ENCODE measurements around the gene RBM8A. TPM values are rescaled to one million over a fixed set of nuclear protein-coding genes. Genes with fewer than 3 reads are reported as not detected.
"Not testable (repeated sequence)": the region's sequence is repeated elsewhere in the genome, so short reads cannot be mapped to it uniquely, and the experiment has no call there.

RBM8A gene
- total RNA-seq, 1 experiment from 2014 or later = 317 TPM

DNA sequence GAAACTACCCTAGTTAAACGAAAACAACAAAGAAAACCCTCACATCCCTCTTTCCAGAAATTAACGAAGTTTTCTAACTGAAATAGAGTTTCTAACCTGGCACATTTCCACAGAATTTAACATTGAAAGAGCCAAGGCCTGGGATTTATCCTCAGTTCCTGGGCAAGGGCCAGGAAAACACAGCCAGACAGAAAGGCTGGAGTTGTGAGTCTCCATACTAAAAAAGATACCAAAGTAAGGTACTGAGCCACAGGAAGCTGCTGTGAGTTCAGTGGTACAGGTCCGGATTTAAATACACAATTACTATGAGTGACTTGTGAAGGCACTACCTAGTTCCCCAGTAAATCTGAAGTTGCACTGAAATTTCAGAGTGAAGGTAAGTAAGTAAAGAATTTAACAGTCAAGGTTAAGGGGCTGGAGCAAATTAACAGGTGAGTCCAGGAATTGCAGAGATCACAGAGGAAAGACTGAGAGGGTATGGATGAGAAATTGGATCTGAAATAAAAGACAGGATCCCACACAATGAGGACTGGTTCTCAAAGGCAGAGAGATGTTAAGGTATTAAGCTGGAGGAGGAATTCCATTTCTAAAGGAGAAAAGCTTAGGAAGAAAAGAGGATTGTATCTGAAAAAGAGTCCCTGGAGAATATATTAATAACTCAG is 29.6 kb upstream of the RBM8A start:
- DNase-seq (ENCODE audit: low read depth) = peak; percentile 46

DNA sequence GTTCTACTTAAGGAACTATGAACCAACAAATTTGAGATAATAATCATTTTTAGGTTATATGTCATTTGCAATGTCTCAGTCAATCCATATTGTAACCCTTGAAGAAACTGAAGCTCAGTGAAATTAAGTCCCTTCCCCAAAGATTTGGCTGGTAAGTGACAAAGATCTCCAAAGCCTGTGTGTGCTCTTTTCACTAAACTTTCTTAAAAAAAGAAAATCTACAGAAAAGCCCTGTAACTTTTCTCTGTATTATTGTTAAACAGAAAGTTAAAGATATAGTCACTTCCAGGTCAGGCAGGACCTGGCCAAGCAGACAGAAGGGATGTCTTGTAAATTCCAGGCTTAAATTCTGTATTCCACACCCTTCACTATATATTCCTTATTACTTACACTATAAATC is 29.1 kb upstream of the RBM8A start:
- DNase-seq (ENCODE audit: low read depth) = no peak

DNA sequence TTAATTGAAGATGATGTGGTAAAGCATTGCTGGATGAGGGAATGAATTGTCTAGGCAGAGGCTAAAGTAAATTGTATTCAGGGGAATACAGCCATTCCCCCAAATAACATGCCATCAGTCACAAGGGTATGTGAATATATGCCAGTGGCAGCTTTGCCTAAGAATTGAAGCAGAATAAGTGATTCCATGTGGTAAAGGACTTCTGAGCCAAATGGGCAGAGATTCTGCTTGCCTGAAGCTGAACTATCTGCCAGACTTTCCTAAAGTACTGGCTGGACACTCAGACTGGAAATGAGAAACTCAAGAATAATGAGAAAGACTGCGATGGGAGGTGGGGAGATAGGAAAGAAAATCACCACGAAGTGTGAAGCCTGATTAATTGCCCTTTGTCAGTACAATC is 28.2 kb upstream of the RBM8A start:
- no peak for DNase-seq (ENCODE audit: low read depth)

DNA sequence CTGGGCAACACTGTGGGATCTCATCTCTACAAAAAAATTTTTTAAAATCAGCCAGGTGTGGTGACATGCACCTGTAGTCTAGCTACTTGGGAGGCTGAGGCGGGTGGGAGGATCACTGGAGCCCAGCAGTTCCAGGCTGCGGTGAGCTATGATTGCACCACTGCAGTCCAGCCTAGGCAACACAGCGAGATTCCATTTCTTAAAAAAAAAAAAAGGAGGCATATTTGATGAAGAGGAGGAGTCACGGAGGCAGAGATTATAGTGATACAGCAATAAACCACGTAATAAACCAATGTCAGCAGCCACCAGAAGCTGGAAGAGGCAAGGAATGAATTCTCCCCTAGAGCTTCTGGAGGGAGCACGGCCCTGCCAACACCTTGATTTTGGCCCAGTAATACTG is 26.6 kb upstream of the RBM8A start:
- no peak for DNase-seq (ENCODE audit: low read depth)

DNA sequence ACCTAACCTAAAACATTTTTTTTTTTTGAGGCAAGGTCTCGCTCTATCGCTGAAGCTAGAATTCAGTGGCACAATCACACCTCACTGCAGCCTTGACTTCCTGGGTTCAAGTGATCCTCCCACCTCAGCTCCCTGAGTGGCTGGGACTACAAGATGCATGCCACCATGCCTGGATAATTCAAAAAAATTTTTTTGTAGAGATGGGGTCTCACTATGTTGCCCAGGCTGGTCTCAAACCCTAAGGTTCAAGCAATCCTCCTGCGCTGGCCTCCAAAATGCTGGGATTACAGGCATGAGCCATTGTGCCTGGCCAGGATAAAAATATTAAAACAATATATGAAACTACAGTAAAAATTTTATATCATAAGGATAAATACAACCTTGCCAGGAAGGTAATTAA is 25.6 kb upstream of the RBM8A start:
- DNase-seq (ENCODE audit: low read depth) = no peak

DNA sequence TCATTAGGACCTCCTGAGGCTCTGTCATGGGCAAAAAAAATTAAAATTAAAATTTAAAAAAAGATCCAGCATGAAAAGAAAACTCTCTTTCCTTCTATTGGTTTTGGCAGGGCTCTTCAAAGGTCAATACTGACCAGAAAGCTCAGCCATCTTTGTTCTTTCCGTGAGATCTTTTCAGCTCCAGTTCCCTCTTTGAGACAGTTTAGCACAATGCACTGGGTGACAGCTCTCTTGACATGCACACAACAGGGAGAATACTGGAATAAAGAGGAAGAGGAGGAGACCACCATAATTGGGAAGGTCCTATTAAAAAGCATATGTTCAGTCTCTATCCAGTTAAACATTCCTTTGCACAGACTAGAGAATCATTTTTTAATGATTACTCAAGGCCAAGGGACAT is 24.2 kb upstream of the RBM8A start:
- no peak for DNase-seq (ENCODE audit: low read depth)

DNA sequence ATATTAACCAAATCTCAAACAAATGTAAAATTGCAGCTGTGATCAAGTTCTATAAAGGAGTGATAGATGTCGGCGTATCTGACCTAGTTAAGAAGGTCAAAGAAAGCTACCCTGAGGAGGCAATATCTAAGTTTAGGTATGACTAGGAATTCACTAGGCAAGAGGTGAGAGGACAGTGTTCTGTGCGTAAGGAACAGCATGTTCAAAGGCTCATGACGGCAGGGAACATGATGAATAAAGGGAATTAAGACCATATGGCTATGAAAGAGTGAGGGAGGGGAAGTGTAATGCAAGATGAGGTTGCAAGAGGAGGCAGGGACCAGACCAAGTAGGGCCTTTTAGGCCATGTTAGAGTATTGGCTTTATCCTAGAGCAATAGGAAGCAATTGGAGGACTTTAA is 21.9 kb upstream of the RBM8A start:
- DNase-seq (ENCODE audit: low read depth) = no peak

DNA sequence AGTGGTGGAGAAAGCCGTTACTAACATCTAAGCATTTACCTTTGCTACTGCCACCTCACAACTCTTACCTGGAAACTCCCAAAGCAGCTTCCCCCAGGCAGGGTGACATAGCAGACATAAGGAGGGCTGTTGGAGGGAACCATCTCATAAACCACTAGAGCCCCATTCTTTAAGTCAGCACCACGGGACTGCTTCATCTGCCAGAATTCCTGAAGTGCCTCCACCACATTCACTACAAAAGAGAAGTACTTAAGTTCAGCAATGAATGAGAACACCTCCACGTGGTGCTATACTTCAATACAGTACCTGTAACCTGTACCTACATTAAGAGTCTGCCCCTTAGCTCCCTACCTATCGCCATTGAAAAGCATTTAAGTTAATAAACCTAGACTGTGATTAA is 20.3 kb upstream of the RBM8A start:
- no peak for DNase-seq (ENCODE audit: low read depth)

DNA sequence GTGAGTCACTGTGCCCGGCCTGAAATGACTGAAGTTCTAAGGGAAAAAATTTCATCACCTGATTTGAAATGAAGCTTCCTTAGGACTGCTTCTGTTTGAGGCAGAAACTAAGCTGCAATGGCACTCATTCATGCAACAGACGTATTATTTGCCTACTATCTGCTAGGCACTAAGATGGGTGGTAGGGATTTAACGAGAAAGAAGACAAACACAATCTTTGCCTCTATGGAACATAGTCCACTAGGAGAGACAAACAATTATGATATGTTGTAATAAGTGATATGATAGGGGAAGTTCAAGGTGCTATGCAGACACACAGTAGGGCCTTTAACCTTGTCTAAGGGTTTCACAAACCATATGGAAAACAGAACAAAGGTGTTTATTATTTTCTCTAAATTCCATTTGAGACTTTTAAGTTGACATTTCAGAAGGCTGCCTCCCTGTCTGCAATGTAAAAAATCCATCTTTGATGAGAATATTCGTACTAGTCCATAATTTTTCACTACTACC is 19.2 kb upstream of the RBM8A start:
- no peak for DNase-seq (ENCODE audit: low read depth)

DNA sequence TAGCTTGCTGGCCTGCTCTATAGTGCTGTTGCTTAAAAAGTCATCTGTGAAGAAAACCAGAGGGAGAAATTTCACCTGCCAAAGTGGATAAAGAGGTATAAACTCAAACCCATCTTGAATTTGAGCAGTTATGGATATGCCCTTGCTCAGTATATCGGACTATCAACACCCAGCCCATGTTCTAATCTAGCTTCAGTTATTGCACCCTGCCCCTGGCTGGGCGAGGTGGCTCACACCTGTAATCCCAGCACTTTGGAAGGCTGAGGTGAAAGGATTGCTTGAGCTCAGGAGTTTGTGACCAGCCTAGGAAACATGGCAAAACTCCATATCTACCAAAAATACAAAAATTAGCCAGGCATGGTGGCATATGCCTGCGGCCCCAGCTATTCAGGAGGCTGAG is 17.2 kb upstream of the RBM8A start:
- DNase-seq (ENCODE audit: low read depth) = no peak

DNA sequence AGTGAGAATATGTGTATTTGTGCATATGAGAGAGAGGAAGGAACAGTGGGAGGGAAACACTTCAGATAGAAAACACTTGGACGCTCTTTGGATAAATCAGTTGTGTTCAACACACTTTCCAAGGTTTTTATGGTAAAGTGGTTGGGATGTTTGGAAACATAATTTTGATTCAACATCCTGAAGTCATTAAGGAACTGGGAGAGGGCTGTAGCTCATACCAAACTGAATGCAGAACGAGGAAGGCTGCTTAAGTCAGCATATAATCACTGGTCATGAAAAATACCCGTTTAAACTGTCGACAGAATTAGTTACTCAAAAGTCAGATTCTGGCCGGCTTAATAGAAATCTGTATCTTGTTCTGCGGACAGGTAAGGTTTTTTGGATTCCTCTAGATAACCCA is 15.6 kb upstream of the RBM8A start:
- DNase-seq (ENCODE audit: low read depth) = no peak

DNA sequence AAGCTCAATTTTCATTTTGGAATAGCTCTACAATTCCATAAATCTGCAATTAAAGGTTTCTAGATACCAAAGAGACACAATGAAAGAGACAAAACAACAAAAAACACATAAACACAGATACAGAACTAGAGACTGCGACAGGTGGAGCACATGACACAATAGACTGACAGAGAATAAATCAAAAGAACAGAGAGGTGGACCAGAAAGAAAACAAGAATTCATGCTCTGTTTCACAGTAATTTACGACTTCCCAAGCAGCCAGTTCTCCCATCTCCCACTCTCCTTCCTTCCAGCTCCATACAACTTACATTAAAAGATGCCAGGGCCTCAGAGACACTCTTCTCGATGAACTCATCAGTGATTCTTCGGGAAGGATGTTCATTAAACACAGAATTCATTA is 15.1 kb upstream of the RBM8A start:
- no peak for DNase-seq (ENCODE audit: low read depth)

DNA sequence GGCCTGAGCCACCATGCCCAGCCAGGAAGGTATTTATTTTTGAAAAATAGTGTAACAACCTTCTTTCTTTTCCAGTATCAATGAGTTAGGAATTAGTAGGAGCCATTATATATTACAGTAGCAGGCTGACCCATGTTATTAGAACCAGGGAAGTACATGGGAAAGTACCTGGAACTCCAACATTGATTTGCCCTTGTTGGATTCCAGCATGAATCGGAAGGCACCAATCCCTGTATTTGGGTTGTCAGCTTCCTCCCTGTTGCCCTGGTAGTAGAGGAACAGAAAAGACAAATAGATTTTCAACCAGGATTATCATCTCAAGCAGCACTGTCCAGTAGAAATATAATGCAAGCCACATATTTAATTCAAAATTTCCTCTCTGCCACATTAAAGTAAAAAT is 10.2 kb upstream of the RBM8A start:
- DNase-seq (ENCODE audit: low read depth) = no peak

DNA sequence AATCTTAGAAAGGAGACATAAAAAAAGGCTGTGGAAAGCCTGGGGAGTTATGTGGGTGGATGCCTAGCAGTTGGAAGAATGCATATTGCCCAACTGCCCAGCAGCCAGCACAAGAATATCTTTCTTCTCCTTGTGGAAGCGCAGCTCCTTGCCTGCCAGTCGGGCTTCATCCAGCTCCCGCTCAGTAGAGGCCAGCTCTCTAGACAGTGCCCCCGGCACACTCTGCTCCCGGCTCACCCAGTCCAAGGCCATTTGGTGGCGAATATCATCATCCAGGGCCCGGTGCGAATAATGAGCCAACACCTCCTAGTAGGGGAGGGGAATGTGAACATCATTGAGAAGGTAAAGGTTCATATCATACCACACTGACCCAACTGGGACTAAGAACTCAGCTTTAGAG is 9.0 kb upstream of the RBM8A start:
- no peak for DNase-seq (ENCODE audit: low read depth)

DNA sequence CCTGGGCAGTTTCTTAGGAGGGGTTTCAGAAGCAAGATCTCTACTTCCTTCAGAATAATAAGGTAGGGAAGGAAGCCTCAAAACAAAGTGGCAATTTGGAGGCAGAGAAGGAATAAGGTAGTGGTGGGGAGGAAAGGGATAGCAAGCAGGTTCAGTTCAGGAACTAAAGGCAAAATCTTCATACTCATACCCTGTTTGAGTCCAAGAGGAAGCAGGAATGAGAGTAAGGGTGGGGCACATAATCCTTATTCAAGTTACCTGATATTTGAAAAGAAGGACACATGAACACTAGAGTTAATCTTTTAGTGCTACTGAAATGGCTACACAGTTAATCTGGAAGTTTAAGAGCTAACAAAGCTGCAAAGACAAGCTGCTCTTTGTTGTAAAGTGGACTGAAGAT is 8.4 kb upstream of the RBM8A start:
- DNase-seq (ENCODE audit: low read depth) = no peak

DNA sequence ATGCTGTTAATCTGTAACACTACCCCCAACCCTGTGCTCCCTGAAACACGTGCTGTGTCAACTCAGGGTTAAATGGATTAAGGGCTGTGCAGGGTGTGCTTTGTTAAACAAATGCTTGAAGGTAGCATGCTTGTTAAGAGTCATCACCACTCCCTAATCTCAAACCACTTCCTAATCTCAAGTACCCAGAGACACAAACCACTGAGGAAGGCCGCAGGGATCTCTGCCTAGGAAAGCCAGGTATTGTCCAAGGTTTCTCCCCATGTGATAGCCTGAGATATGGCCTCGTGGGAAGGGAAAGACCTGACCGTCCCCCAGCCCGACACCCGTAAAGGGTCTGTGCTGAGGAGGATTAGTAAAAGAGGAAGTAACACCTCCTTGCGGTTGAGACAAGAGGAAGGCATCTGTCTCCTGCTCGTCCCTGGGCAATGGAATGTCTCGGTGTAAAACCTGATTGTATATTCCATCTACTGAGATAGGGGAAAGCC is 5.3 kb upstream of the RBM8A start:
- DNase-seq (ENCODE audit: low read depth) = not testable (repeated sequence)

DNA sequence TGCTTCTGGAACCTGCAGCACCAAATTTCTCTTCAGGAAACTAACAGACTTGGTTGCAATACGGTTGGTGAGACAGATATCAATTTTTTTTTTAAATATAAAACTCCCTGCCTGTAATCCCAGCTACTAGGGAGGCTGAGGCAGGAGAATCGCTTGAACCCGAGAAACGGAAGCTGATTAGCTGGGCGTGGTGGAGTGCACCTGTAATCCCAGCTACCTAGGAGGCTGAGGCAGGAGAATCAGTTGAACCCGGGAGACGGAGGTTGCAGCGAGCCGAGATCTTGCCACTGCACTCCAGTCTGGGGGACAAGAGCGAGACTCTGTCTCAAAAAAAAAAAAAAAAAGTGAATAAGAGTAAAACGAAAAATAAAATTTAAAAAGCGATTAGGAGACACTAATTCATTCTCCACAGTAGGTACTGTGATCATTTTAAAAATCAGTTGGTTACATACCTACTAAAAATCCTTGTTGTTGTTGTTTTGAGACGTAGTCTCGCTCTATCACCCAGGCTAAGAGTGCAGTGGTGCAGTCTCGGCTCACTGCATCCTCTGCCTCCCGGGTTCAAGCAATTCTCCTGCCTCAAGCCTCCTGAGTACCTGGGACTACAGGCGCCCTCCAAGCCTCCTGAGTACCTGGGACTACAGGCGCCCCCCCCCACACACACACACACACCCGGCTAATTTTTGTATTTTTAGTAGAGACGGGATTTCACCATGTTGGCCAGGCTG is 796 bp upstream of the RBM8A start:
- no peak for DNase-seq (ENCODE audit: low read depth)

DNA sequence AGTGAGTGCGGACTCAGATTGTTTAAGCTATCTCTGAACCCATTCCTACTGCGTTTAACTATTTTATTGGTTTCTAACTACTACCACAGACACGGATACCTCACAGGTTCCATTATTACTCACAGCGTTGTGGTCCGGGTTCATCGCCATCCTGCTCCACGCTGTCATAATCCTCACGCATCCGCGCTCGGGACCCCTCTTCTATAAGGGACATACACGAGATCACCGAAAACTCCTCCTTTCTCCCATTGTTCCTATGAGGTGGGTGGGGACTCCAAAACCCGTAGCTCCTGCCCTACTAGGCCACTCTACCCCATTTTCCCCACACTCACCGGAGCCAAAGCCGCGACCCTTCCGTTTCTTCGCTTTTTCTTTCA is 610 bp downstream of the RBM8A start:
- no peak for DNase-seq (ENCODE audit: low read depth)

DNA sequence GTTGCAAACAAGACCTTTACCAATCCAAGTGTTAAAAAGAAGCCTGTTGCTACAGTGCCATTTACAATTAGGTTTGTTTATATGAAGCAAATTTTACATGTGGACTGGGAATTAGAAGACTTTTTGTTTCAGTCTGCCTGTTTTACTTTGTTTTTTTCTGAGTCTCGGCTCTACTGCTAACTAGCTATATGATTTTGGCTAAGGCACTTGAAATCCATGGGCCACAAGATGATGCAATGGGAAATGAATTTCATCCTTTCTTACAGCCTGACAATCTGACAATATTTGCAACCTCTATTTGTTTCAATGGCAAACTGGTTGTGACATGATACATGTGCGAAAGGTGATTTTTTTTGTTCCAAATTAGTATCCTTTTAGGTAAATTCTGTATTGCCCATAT is 5.0 kb downstream of the RBM8A start:
- no peak for DNase-seq (ENCODE audit: low read depth)

DNA sequence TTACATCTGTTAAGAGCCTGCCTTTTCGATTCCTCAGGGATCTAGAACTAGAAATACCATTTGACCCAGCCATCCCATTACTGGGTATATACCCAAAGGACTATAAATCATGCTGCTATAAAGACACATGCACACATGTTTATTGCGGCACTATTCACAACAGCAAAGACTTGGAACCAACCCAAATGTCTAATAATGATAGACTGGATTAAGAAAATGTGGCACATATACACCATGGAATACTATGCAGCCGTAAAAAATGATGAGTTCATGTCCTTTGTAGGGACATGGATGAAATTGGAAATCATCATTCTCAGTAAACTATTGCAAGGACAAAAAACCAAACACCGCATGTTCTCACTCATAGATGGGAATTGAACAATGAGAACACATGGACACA is 7.0 kb downstream of the RBM8A start:
- not testable (repeated sequence) for DNase-seq (ENCODE audit: low read depth)

DNA sequence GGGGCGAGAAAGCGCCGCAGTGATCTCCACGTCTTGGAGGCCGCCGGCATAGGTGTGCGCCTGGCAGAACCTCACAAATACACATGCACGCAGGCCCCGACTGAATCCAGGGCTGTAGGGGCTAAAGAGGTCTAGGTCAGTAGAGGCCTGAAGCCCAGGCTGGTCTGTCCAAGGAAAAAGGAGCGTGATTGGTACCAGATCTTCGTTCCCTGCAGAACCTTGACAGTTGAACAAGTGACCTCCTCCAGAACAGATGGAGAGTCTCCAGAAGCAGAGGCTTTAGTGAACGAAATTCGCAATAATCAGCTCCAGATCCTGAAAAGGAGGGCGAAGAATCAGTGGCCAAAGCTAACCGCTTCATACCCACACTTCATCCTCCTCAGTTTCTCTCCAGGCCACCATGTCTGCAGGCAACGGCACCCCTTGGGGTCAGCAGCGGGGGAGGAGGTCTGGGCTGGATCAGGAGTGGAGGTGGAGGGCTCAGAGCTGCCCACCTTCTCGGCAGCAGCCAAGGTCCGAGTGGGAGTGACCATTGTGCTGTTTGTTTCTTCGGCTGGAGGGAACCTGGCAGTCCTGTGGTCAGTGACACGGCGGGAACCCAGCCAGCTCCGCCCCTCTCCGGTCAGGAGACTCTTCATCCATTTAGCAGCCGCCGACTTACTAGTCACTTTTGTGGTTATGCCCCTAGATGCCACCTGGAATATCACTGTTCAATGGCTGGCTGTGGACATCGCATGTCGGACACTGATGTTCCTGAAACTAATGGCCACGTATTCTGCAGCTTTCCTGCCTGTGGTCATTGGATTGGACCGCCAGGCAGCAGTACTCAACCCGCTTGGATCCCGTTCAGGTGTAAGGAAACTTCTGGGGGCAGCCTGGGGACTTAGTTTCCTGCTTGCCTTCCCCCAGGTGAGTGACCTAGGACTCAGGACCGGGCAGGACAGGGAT is 8.0 kb downstream of the RBM8A start:
- DNase-seq (ENCODE audit: low read depth) = peak; percentile 84
